Endodermal cell (in vitro differentiated cells): Measurements from ENCODE around the gene DHRS13. TPM values are rescaled to one million over a fixed set of nuclear protein-coding genes. Genes with fewer than 3 reads are reported as not detected.
A peak's percentile ranks its signal among the peaks of the same experiment; 100 is the strongest.

Source experiments
- DNase-seq: peaks from one replicate; pipeline ENCODE4 v3.0.0-alpha.2; 2017
- H3K27ac ChIP-seq: 2 replicates; pipeline ENCODE4 v1.5.1; 2013; ENCODE audit warnings: mild to moderate bottlenecking, low read depth, low read length, moderate library complexity
- H3K27me3 ChIP-seq: 2 replicates; pipeline ENCODE4 v1.6.1; 2013; ENCODE audit warnings: mild to moderate bottlenecking, low read length, moderate library complexity; ENCODE audit not compliant: insufficient read depth, control insufficient read depth, poor library complexity, severe bottlenecking
- H3K36me3 ChIP-seq: 2 replicates; pipeline ENCODE4 v1.7.0; 2013; ENCODE audit warnings: mild to moderate bottlenecking, low read length, moderate library complexity; ENCODE audit not compliant: control insufficient read depth, insufficient read depth
- H3K4me1 ChIP-seq: one replicate; pipeline ENCODE4 v1.7.0; 2013; ENCODE audit warnings: low read length; ENCODE audit not compliant: control insufficient read depth, insufficient read depth
- H3K4me3 ChIP-seq: 2 replicates; pipeline ENCODE4 v1.5.1; 2013; ENCODE audit warnings: mild to moderate bottlenecking, low read length, moderate library complexity
- H3K9ac ChIP-seq: 2 replicates; pipeline ENCODE4 v1.6.1; 2013; ENCODE audit warnings: mild to moderate bottlenecking, low read length, moderate library complexity; ENCODE audit not compliant: poor library complexity, severe bottlenecking; ENCODE audit errors: extremely low read depth
- H3K9me3 ChIP-seq: 2 replicates; pipeline ENCODE4 v1.6.1; 2013; ENCODE audit warnings: mild to moderate bottlenecking, low read length, moderate library complexity; ENCODE audit not compliant: control insufficient read depth
- H3K27ac Mint-ChIP-seq: 2 replicates; pipeline ENCODE4 v1.8.0; 2020; ENCODE audit warnings: mixed read lengths
- H3K27me3 Mint-ChIP-seq: 2 replicates; pipeline ENCODE4 v1.8.0; 2021; ENCODE audit warnings: mild to moderate bottlenecking, mixed read lengths; ENCODE audit not compliant: insufficient read depth
- H3K36me3 Mint-ChIP-seq: 2 replicates; pipeline ENCODE4 v1.8.0; 2020; ENCODE audit warnings: low read depth, mixed read lengths
- H3K4me1 Mint-ChIP-seq: 2 replicates; pipeline ENCODE4 v1.8.0; 2020; ENCODE audit warnings: mixed read lengths
- H3K4me3 Mint-ChIP-seq: 2 replicates; pipeline ENCODE4 v1.8.0; 2020; ENCODE audit warnings: mild to moderate bottlenecking, moderate library complexity, mixed read lengths
- H3K9me3 Mint-ChIP-seq: 2 replicates; pipeline ENCODE4 v1.8.0; 2020; ENCODE audit warnings: mild to moderate bottlenecking, mixed read lengths
- WGBS, 2 experiments: methylation state at CpG; one replicate each; pipeline versions ENCODE4 v1.1.5 to v1.1.7; 2013; ENCODE audit warnings: missing lambda C conversion rate in 2 of 2, mixed read lengths in 1 of 2; ENCODE audit not compliant: insufficient coverage in 1 of 2, insufficient read length in 1 of 2; 5-methylcytosine and 5-hydroxymethylcytosine counted together
- total RNA-seq, 2 donors: library from RNA; stranded (reverse); fragmentation: NEBNext Ultra II Directional in 1 of 2; extraction: Animal tissue kit (Norgen Biotek cat#: 25700) in 1 of 2; gene quantifications; 2 replicates in 1 of 2; 3 replicates in 1 of 2; pipeline ENCODE4 v1.2.1, GENCODE V29; 2021
- TF ChIP-seq, protein P1 (sequence below): fragments of 200-600 bp; sonication (generic); conservative IDR thresholded peaks from 2 replicates; pipeline ENCODE4 v1.5.0; 2021; ENCODE audit warnings: antibody characterized with exemption, mild to moderate bottlenecking

The DHRS13 gene
- total RNA-seq, 2 donors from 2014 or later = 19.1 to 24.8 TPM

- H3K36me3 ChIP-seq = peaks cover 61% of the 10 kb centered on the region
- no peaks in the 10 kb centered on the region for H3K27me3 Mint-ChIP-seq
- TF ChIP-seq, protein P1, sequence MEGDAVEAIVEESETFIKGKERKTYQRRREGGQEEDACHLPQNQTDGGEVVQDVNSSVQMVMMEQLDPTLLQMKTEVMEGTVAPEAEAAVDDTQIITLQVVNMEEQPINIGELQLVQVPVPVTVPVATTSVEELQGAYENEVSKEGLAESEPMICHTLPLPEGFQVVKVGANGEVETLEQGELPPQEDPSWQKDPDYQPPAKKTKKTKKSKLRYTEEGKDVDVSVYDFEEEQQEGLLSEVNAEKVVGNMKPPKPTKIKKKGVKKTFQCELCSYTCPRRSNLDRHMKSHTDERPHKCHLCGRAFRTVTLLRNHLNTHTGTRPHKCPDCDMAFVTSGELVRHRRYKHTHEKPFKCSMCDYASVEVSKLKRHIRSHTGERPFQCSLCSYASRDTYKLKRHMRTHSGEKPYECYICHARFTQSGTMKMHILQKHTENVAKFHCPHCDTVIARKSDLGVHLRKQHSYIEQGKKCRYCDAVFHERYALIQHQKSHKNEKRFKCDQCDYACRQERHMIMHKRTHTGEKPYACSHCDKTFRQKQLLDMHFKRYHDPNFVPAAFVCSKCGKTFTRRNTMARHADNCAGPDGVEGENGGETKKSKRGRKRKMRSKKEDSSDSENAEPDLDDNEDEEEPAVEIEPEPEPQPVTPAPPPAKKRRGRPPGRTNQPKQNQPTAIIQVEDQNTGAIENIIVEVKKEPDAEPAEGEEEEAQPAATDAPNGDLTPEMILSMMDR = no peak
- peaks cover 1% of the 10 kb centered on the region for H3K4me1 Mint-ChIP-seq
- H3K9me3 ChIP-seq = no peaks in the 10 kb centered on the region
- no peak overlapping the region for H3K9ac ChIP-seq
- no peak overlapping the region for H3K27ac ChIP-seq
- no peak for DNase-seq
- WGBS, 2 experiments = 93 to 99% methylated on average over 10 to 27 of the region's 27 CpGs
- H3K27ac Mint-ChIP-seq = peak overlapping the region; percentile 26
- no peak overlapping the region for H3K4me3 ChIP-seq
- H3K36me3 Mint-ChIP-seq = peaks cover 51% of the 10 kb centered on the region
- no peaks in the 10 kb centered on the region for H3K9me3 Mint-ChIP-seq
- no peak overlapping the region for H3K4me3 Mint-ChIP-seq
- no peaks in the 10 kb centered on the region for H3K27me3 ChIP-seq
- no peaks in the 10 kb centered on the region for H3K4me1 ChIP-seq
Observed at GRCh38 chr17:28883967-28884702, 18.7 kb downstream of the DHRS13 start.

- Mint-ChIP-seq H3K27ac (no peak overlapping the region), H3K36me3 (peaks cover 60% of the 10 kb centered on the region)
- H3K9ac ChIP-seq = no peak overlapping the region
Observed at GRCh38 chr17:28882154-28882895, 20.6 kb downstream of the DHRS13 start.

GRCh38 chr17:28881533-28882056 is 21.3 kb downstream of the DHRS13 start:
- peaks cover 2% of the 10 kb centered on the region for H3K4me1 Mint-ChIP-seq
- WGBS, 2 experiments = 95% methylated on average over 10 to 17 of the region's 17 CpGs
- H3K27me3 ChIP-seq = no peaks in the 10 kb centered on the region
- no peak overlapping the region for H3K27ac Mint-ChIP-seq
- no peaks in the 10 kb centered on the region for H3K27me3 Mint-ChIP-seq
- TF ChIP-seq, protein P1 = no peak
- no peak overlapping the region for H3K4me3 ChIP-seq
- H3K9me3 Mint-ChIP-seq = peaks cover 8% of the 10 kb centered on the region
- H3K4me1 ChIP-seq = no peaks in the 10 kb centered on the region
- peaks cover 4% of the 10 kb centered on the region for H3K9me3 ChIP-seq
- H3K36me3 ChIP-seq = peaks cover 65% of the 10 kb centered on the region
- no peak overlapping the region for H3K9ac ChIP-seq
- H3K4me3 Mint-ChIP-seq = no peak overlapping the region
- no peak for DNase-seq
- H3K36me3 Mint-ChIP-seq = peaks cover 62% of the 10 kb centered on the region
- H3K27ac ChIP-seq = no peak overlapping the region

More at GRCh38 chr17:28882154-28882895, 20.6 kb downstream of the DHRS13 start:
- H3K27me3 Mint-ChIP-seq = no peaks in the 10 kb centered on the region
- H3K36me3 ChIP-seq = peaks cover 65% of the 10 kb centered on the region
- TF ChIP-seq, protein P1 = no peak
- DNase-seq = no peak
- H3K4me3 ChIP-seq = no peak overlapping the region
- H3K4me3 Mint-ChIP-seq = no peak overlapping the region
- no peaks in the 10 kb centered on the region for H3K4me1 ChIP-seq
- peaks cover 4% of the 10 kb centered on the region for H3K9me3 ChIP-seq
- no peak overlapping the region for H3K27ac ChIP-seq
- no peaks in the 10 kb centered on the region for H3K27me3 ChIP-seq
- peaks cover 2% of the 10 kb centered on the region for H3K4me1 Mint-ChIP-seq
- peaks cover 6% of the 10 kb centered on the region for H3K9me3 Mint-ChIP-seq
- WGBS, 2 experiments = 94% methylated on average over 2 to 18 of the region's 18 CpGs
